Measurements from ENCODE around the gene GDE1. TPM values are rescaled to one million over a fixed set of nuclear protein-coding genes. Genes with fewer than 3 reads are reported as not detected.
A peak's percentile ranks its signal among the peaks of the same experiment; 100 is the strongest.

GDE1 gene
- total RNA-seq, 1 donor from 2014 or later = 46.4 TPM

- peak; percentile 99 for DNase-seq
These were observed 1.9 kb upstream of the GDE1 start, which contains the start of gene CCP110 for GRCh38 chr16:19523559-19524355. Gene CCP110 (plus strand): TSS chr16:19523942. CDS start chr16:19527882, 3,940 bp downstream.

- no peak for DNase-seq
These were observed 1.3 kb upstream of the GDE1 start for GRCh38 chr16:19523184-19523558.

GRCh38 chr16:19522760-19523159, 862 bp upstream of the GDE1 start:
- no peak for DNase-seq

- DNase-seq = no peak
These were observed 467 bp upstream of the GDE1 start for GRCh38 chr16:19522397-19522732.

- peak; percentile 24 for DNase-seq
These were observed 1.0 kb downstream of the GDE1 start for GRCh38 chr16:19520861-19521331.

- no peak for DNase-seq
These were observed 3.5 kb downstream of the GDE1 start for GRCh38 chr16:19518388-19518787.

GRCh38 chr16:19517424-19518089, 4.3 kb downstream of the GDE1 start:
- no peak for DNase-seq

- DNase-seq = no peak
These were observed 6.1 kb downstream of the GDE1 start for GRCh38 chr16:19515757-19516156.

- no peak for DNase-seq
These were observed 8.4 kb downstream of the GDE1 start for GRCh38 chr16:19513377-19514053.

- DNase-seq = no peak
These were observed 9.6 kb downstream of the GDE1 start for GRCh38 chr16:19512297-19512696.

GRCh38 chr16:19507867-19508266, 14.0 kb downstream of the GDE1 start:
- DNase-seq = no peak

GRCh38 chr16:19506965-19507364, 14.9 kb downstream of the GDE1 start:
- no peak for DNase-seq

- no peak for DNase-seq
These were observed 16.1 kb downstream of the GDE1 start for GRCh38 chr16:19505600-19506303.

GRCh38 chr16:19503461-19504075, 18.3 kb downstream of the GDE1 start:
- DNase-seq = no peak

- DNase-seq = peak; percentile 90
These were observed 19.3 kb downstream of the GDE1 start for GRCh38 chr16:19502395-19503131.

GRCh38 chr16:19499481-19499880, 22.4 kb downstream of the GDE1 start:
- DNase-seq = no peak

GRCh38 chr16:19499006-19499405, 22.9 kb downstream of the GDE1 start:
- no peak for DNase-seq

GRCh38 chr16:19497176-19497575, 24.7 kb downstream of the GDE1 start:
- DNase-seq = no peak

- DNase-seq = no peak
These were observed 31.3 kb downstream of the GDE1 start for GRCh38 chr16:19490619-19491018.

GRCh38 chr16:19488213-19488640, 33.7 kb downstream of the GDE1 start:
- no peak for DNase-seq

- no peak for DNase-seq
These were observed 35.1 kb downstream of the GDE1 start for GRCh38 chr16:19486750-19487325.
